ENCODE results near the gene TBC1D10A.

DNA sequence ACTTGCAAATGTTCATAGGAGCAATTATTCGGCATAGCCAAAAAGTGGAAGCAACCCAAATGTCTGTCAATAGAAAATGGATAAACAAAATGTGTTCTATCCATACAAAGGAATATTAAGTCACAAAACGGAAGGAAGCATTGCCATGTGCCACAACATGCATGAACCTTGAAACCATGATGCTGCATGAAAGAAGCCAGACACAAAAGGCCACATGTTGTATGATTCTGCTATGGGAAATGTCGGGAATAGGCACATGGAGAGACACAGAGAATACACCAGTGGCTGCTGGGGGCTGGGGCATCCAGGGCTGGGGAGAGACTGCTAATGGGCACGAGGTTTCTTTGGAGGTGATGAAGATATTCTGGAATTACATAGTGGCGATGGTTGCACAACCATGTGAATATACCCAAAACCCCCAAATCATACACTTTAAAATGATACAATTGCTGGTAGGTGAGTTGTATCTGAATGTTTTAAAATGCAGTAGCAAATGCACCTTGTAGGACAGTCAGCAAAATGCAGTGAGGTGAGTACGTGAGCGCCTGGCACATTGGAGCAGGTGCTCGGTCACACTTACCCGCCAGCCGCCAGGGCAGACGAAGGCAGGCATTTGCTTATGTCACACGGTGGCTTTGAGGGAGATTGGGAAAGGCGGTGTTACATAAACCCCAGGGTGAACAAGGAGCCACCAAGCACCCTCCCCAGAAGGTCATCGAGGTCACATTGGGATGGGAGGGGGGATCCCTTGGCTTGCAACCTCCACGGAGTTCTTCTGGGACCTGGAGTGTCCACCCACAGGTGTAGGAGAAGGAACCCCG lies 53.8 kb downstream of the TBC1D10A start:
- TF ChIP-seq CTCF (IDR thresholded peaks at IDR 0.05) = no peak
- no peak for TF ChIP-seq POLR2A (IDR thresholded peaks at IDR 0.05)

Data from Peyer's patch (tissue), 4 donors.